Fibroblast of mammary gland (primary cell): ENCODE data around the gene SIK2.
A peak's percentile ranks its signal among the peaks of the same experiment; 100 is the strongest.

Experiments
- DNase-seq: peaks from one replicate; pipeline ENCODE4 v3.0.0-alpha.2; 2010; ENCODE audit warnings: low read depth
- H3K4me3 ChIP-seq: 2 replicates; pipeline ENCODE4 v1.5.1; 2011; ENCODE audit warnings: low read depth, mild to moderate bottlenecking, low read length, moderate library complexity; ENCODE audit not compliant: control insufficient read depth
- CTCF ChIP-seq: conservative IDR thresholded peaks from 2 replicates; pipeline ENCODE4 v1.5.1; 2011; ENCODE audit warnings: low read depth, low read length, inconsistent platforms; ENCODE audit not compliant: control insufficient read depth, insufficient read depth

SIK2 gene

DNA sequence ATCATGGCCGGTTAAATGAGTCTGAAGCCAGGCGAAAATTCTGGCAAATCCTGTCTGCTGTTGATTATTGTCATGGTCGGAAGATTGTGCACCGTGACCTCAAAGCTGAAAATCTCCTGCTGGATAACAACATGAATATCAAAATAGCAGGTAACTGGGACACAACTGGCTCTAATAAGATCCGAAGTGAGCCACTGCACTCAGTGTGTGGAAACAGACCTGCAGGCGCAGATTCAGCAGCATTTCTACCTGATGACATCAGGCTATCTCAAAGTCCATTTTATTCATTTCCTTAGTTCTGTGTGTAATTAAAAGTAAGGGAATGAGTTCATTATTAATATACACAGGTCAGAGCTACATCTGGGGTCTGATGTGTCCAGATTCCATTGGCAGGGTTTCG is 85.8 kb downstream of the SIK2 start:
- no peak for DNase-seq
- no peak overlapping the region for H3K4me3 ChIP-seq
- no peak for TF ChIP-seq CTCF

- no peak for DNase-seq
- no peak for TF ChIP-seq CTCF
- no peak overlapping the region for H3K4me3 ChIP-seq
These were observed 88.9 kb downstream of the SIK2 start for GRCh38 chr11:111691176-111691575.

DNA sequence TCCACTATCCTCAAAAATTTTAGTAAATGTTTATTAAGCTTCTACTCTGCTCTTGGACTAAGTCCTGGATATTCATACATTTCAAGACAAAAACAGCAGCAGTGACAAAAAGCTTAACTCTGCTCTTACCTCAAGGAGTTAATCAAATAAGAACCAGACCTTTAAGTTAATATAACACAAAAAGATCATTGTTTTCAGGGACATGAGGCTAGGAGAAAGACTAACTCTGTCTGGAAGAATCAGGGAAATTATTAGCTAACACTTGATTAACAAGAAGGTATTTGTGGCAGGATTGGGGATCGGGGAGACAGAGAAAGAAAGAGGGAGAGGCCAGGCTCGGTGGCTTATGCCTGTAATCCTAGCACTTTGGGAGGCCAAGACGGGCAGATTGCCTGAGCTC is 89.5 kb downstream of the SIK2 start:
- no peak overlapping the region for H3K4me3 ChIP-seq
- DNase-seq = no peak
- TF ChIP-seq CTCF = no peak

GRCh38 chr11:111693224-111693937 is 91.1 kb downstream of the SIK2 start:
- no peak overlapping the region for H3K4me3 ChIP-seq
- no peak for DNase-seq
- TF ChIP-seq CTCF = no peak

- H3K4me3 ChIP-seq = no peak overlapping the region
- no peak for TF ChIP-seq CTCF
- DNase-seq = peak; percentile 99
These were observed 92.6 kb downstream of the SIK2 start for GRCh38 chr11:111694851-111695250.

DNA sequence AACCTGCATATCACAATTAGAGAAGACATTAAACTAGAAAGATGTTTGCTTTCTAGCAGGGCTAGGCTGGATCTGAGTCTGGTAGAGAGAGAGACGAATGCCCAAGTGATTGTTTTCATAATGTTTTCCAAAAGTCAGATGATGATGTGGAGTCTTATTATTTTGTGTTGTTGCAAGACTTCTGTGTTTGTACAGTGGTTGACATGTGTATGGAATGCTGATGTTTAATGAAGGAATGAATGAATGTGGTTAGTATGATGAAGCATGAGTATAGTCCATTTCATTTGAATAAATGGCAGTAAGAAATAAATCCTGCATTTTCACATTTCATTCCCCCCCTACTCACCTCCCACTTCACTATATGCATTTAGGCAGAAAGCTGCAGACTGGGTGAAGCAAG is 94.3 kb downstream of the SIK2 start:
- peak; percentile 91 for DNase-seq
- no peak for TF ChIP-seq CTCF

More for the DNA sequence above, 94.3 kb downstream of the SIK2 start:
- H3K4me3 ChIP-seq = no peak overlapping the region
